H1 (cell line): ENCODE measurements around the gene OSM. TPM values are rescaled to one million over a fixed set of nuclear protein-coding genes. Genes with fewer than 3 reads are reported as not detected.
A peak's percentile ranks its signal among the peaks of the same experiment; 100 is the strongest.

ENCODE experiments used
- CTCF ChIA-PET: fragments of 300-600 bp; sonication (Branson Sonifier 250); formaldehyde crosslinking; loops from one replicate; lab custom pipeline; 2021; ENCODE audit not compliant: partially characterized antibody; lab: Charles Lee
- POLR2A ChIA-PET: fragments of 300-600 bp; sonication (Branson Sonifier 250); formaldehyde crosslinking; loops from one replicate; lab custom pipeline; 2021; ENCODE audit warnings: inconsistent platforms; ENCODE audit not compliant: partially characterized antibody; lab: Charles Lee
- DNase-seq, 2 experiments: peaks; one replicate each; pipeline versions ENCODE4 v3.0.0 to v3.0.0-alpha.2; 2010 to 2022; ENCODE audit warnings: low spot score in 2 of 2, low read depth in 1 of 2, mixed read lengths in 1 of 2
- FAIRE-seq: peaks from 2 replicates; lab custom pipeline; 2011; peaks lifted over from hg19 to GRCh38; lab: Jason Lieb, UNC
- H2AFZ ChIP-seq: 2 replicates; pipeline ENCODE4 v1.8.1; 2012; ENCODE audit warnings: low read length, inconsistent platforms
- H2AK5ac ChIP-seq: 2 replicates; pipeline ENCODE4 v1.6.1; 2013; ENCODE audit warnings: low read depth, low read length
- H2BK120ac ChIP-seq: replicated peaks from 2 replicates; pipeline ENCODE3; 2013; ENCODE audit warnings: low read depth, low read length, inconsistent platforms
- H2BK12ac ChIP-seq: 2 replicates; pipeline ENCODE4 v1.6.1; 2013; ENCODE audit warnings: low read depth, low read length
- H2BK15ac ChIP-seq: 2 replicates; pipeline ENCODE4 v1.6.1; 2013; ENCODE audit warnings: low read length
- H2BK20ac ChIP-seq: 2 replicates; pipeline ENCODE4 v1.6.1; 2013; ENCODE audit warnings: low read length
- H2BK5ac ChIP-seq: 2 replicates; pipeline ENCODE4 v1.6.1; 2013; ENCODE audit warnings: low read depth, low read length
- H3K14ac ChIP-seq: 2 replicates; pipeline ENCODE4 v1.6.1; 2013; ENCODE audit warnings: inconsistent platforms; ENCODE audit not compliant: insufficient read length
- H3K18ac ChIP-seq: 2 replicates; pipeline ENCODE4 v1.6.1; 2013; ENCODE audit warnings: low read length; ENCODE audit errors: extremely low read depth
- H3K23ac ChIP-seq: 2 replicates; pipeline ENCODE4 v1.6.1; 2013; ENCODE audit warnings: inconsistent platforms; ENCODE audit not compliant: insufficient read length
- H3K23me2 ChIP-seq: 2 replicates; pipeline ENCODE4 v1.6.1; 2013; ENCODE audit warnings: low read depth, low read length
- H3K27ac ChIP-seq: 2 replicates; pipeline ENCODE4 v1.6.1; 2011; ENCODE audit warnings: low read depth, low read length, inconsistent platforms
- H3K27me3 ChIP-seq, 4 experiments: replicated peaks in 1 of 4; 1 replicate in 1 of 4; 2 replicates in 3 of 4; pipeline versions ENCODE4 v1.6.1 to v1.8.1; 2011 to 2013; ENCODE audit warnings: low read length in 3 of 4, mild to moderate bottlenecking in 3 of 4, inconsistent platforms in 2 of 4, mixed read lengths in 2 of 4, moderate library complexity in 1 of 4; ENCODE audit not compliant: control insufficient read depth in 3 of 4, insufficient read depth in 3 of 4; ENCODE audit errors: extremely low read depth in 1 of 4
- H3K36me3 ChIP-seq, 4 experiments: 2 replicates each; pipeline versions ENCODE4 v1.6.1 to v1.8.1; 2011 to 2013; ENCODE audit warnings: mild to moderate bottlenecking in 4 of 4, low read length in 3 of 4, moderate library complexity in 2 of 4, control low read depth in 1 of 4, inconsistent platforms in 1 of 4; ENCODE audit not compliant: insufficient read depth in 4 of 4, control insufficient read depth in 2 of 4
- H3K4ac ChIP-seq: replicated peaks from 2 replicates; pipeline ENCODE3; 2013; ENCODE audit warnings: low read length, low read depth, mixed read lengths, inconsistent platforms; ENCODE audit not compliant: insufficient read length
- H3K4me1 ChIP-seq, 4 experiments: replicated peaks in 1 of 4; 1 replicate in 1 of 4; 2 replicates in 3 of 4; pipeline versions ENCODE4 v1.6.1 to v1.8.1; 2011 to 2013; ENCODE audit warnings: low read length in 3 of 4, inconsistent platforms in 2 of 4, mixed read lengths in 1 of 4; ENCODE audit not compliant: insufficient read depth in 4 of 4, control insufficient read depth in 3 of 4
- H3K4me2 ChIP-seq, 2 experiments: 2 replicates each; pipeline versions ENCODE4 v1.6.1 to v1.8.1; 2011 to 2013; ENCODE audit warnings: low read depth in 2 of 2, low read length in 2 of 2, control low read depth in 1 of 2, inconsistent platforms in 1 of 2, mild to moderate bottlenecking in 1 of 2; ENCODE audit not compliant: insufficient read depth in 1 of 2
- H3K4me3 ChIP-seq, 4 experiments: fragments of 200-600, 300-600 bp in 1 of 4; sonication (generic), shearing (Covaris generic), sonication (Bioruptor Twin) in 1 of 4; 2 replicates each; pipeline versions ENCODE4 v1.5.1 to v1.8.1; 2011 to 2016; ENCODE audit warnings: low read length in 4 of 4, low read depth in 3 of 4, control low read depth in 2 of 4, inconsistent platforms in 2 of 4, mild to moderate bottlenecking in 2 of 4, mixed read lengths in 1 of 4, moderate library complexity in 1 of 4; ENCODE audit not compliant: insufficient read depth in 2 of 4; ENCODE audit errors: extremely low read depth in 1 of 4
- H3K56ac ChIP-seq: replicated peaks from 2 replicates; pipeline ENCODE3; 2013; ENCODE audit warnings: low read depth, mild to moderate bottlenecking, mixed read lengths, low read length, inconsistent platforms; ENCODE audit not compliant: insufficient read length
- H3K79me1 ChIP-seq: 2 replicates; pipeline ENCODE4 v1.6.1; 2013; ENCODE audit warnings: low read depth, low read length, control low read depth
- H3K79me2 ChIP-seq, 2 experiments: 2 replicates each; pipeline versions ENCODE4 v1.6.1 to v1.8.1; 2012 to 2013; ENCODE audit warnings: low read length in 2 of 2, mild to moderate bottlenecking in 2 of 2, inconsistent platforms in 1 of 2; ENCODE audit not compliant: insufficient read depth in 2 of 2, control insufficient read depth in 1 of 2
- H3K9ac ChIP-seq, 4 experiments: replicated peaks in 1 of 4; 1 replicate in 1 of 4; 2 replicates in 3 of 4; pipeline versions ENCODE4 v1.6.1 to v1.8.1; 2011 to 2013; ENCODE audit warnings: low read depth in 3 of 4, low read length in 3 of 4, control low read depth in 2 of 4, mild to moderate bottlenecking in 2 of 4, moderate library complexity in 2 of 4, inconsistent platforms in 1 of 4; ENCODE audit errors: extremely low read depth in 1 of 4
- H3K9me3 ChIP-seq, 2 experiments: 2 replicates each; pipeline versions ENCODE4 v1.6.1 to v1.8.1; 2012 to 2013; ENCODE audit warnings: mild to moderate bottlenecking in 2 of 2, moderate library complexity in 2 of 2, control low read depth in 1 of 2, inconsistent platforms in 1 of 2, low read depth in 1 of 2, low read length in 1 of 2, mixed read lengths in 1 of 2; ENCODE audit not compliant: insufficient read depth in 2 of 2
- H4K20me1 ChIP-seq, 2 experiments: replicated peaks in 1 of 2; 2 replicates each; pipeline versions ENCODE3 to v1.8.1; 2011 to 2013; ENCODE audit warnings: inconsistent platforms in 2 of 2, low read length in 2 of 2, mild to moderate bottlenecking in 1 of 2; ENCODE audit not compliant: insufficient read depth in 2 of 2, control insufficient read depth in 1 of 2
- H4K5ac ChIP-seq: 2 replicates; pipeline ENCODE4 v1.6.1; 2013; ENCODE audit warnings: low read length, low read depth, mixed read lengths, inconsistent platforms; ENCODE audit not compliant: insufficient read length
- H4K8ac ChIP-seq: 2 replicates; pipeline ENCODE4 v1.8.0; 2013; ENCODE audit warnings: mild to moderate bottlenecking, moderate library complexity, low read length, inconsistent platforms; ENCODE audit not compliant: insufficient read depth; ENCODE audit errors: extremely low read depth
- H4K91ac ChIP-seq: replicated peaks from 2 replicates; pipeline ENCODE3; 2013; ENCODE audit warnings: low read length, mixed read lengths, inconsistent platforms; ENCODE audit not compliant: insufficient read length
- SAP30 ChIP-seq: fragments of 300-600 bp; sonication (generic); IDR thresholded peaks from 2 replicates; pipeline ENCODE4 v1.7.1; 2012; ENCODE audit warnings: low read length, moderate library complexity, mild to moderate bottlenecking, inconsistent platforms; ENCODE audit not compliant: insufficient read depth, insufficient replicate concordance
- WGBS, 2 experiments: shearing (Covaris generic) in 1 of 2; methylation state at CpG; one replicate each; pipeline versions ENCODE4 v1.1.6 to v1.1.7; 2013 to 2015; ENCODE audit warnings: low lambda C conversion rate in 2 of 2, mixed read lengths in 2 of 2, inconsistent platforms in 1 of 2, low coverage in 1 of 2, missing lambda C conversion rate in 1 of 2; ENCODE audit not compliant: insufficient replicate concordance in 2 of 2, insufficient coverage in 1 of 2, insufficient read length in 1 of 2; ENCODE audit errors: extremely low coverage in 1 of 2, missing lambda C conversion rate in 1 of 2; 5-methylcytosine and 5-hydroxymethylcytosine counted together
- polyA plus RNA-seq, 7 experiments: library from polyadenylated mRNA; depleted of rRNA in 3 of 7; stranded (reverse) in 5 of 7; unstranded in 2 of 7; fragments of >200 nt in 5 of 7; fragments of 200-250 nt in 2 of 7; gene quantifications; 1 replicate in 5 of 7; 2 replicates in 1 of 7; 4 replicates in 1 of 7; pipeline versions ENCODE4 v1.2.1 to v1.2.3, GENCODE V29; 2011 to 2013; ENCODE audit warnings: missing spikeins in 2 of 7, mixed read lengths in 2 of 7
- total RNA-seq: library from RNA; stranded (reverse); fragmentation: NEBNext Ultra II Directional; extraction: Animal tissue kit (Norgen Biotek cat#: 25700); gene quantifications from 2 replicates; pipeline ENCODE4 v1.2.1, GENCODE V29; 2021
- TF ChIP-seq, protein P1 (sequence below): IDR thresholded peaks from 2 replicates; pipeline ENCODE4 v1.6.1; 2011; ENCODE audit warnings: low read length, improper control_type of control experiment
- TF ChIP-seq, protein P2 (sequence below): IDR thresholded peaks from 2 replicates; pipeline ENCODE4 v1.6.1; 2012; ENCODE audit warnings: inconsistent platforms

The OSM gene
- total and polyA plus RNA-seq, 2 of the 8 experiments (the other 6 are each of a cell fraction or from before 2014, with no cell fraction given): not detected

DNA sequence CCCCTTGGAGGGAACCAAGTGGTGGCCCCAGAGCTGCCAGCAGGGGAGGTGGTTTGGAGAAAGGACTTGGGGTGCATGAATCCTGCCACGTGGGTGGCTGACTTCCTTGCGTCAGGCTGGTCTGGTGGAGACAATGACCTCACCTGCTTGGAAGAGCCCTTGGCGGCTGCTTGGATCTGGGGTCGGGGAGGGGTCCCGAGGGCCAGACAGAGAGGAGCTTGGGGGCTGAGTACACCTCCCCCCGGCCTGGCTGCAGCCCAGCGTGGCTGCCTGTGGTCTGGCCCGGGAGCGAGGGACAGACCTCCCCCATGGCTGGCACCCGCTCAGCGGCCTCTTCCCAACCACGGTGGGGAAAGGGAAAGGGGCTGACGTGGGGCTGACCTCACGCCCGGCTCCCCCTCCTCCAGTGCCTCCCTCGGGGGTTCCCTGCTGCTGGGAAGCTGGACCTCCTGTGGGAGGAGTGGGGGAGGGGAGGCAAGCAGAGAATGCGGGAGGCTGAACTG, 33.9 kb downstream of the OSM start:
- TF ChIP-seq, protein P1, sequence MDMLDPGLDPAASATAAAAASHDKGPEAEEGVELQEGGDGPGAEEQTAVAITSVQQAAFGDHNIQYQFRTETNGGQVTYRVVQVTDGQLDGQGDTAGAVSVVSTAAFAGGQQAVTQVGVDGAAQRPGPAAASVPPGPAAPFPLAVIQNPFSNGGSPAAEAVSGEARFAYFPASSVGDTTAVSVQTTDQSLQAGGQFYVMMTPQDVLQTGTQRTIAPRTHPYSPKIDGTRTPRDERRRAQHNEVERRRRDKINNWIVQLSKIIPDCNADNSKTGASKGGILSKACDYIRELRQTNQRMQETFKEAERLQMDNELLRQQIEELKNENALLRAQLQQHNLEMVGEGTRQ: no peak
- TF ChIP-seq SAP30: no peak
- TF ChIP-seq, protein P2, sequence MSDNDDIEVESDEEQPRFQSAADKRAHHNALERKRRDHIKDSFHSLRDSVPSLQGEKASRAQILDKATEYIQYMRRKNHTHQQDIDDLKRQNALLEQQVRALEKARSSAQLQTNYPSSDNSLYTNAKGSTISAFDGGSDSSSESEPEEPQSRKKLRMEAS: peak; percentile 18; the same call in 1 of the 2 replicates
- no peak for DNase-seq
- Histone ChIP-seq H3K79me1 (no peaks in the 10 kb centered on the region), H3K79me2 (no peaks in the 10 kb centered on the region), H3K36me3 (no peaks in the 10 kb centered on the region), H2BK120ac (no peak overlapping the region), H2AFZ (no peak overlapping the region), H3K4me1 (peaks cover 11 to 27% (median 18%) of the 10 kb centered on the region in 4 experiments), H4K5ac (no peak overlapping the region), H3K9ac (no peak overlapping the region), H3K56ac (no peak overlapping the region), H3K9me3 (no peaks in the 10 kb centered on the region), H3K23me2 (no peaks in the 10 kb centered on the region), H3K4ac (no peak overlapping the region), H3K27ac (no peak overlapping the region), H3K18ac (peak overlapping the region; percentile 38), H3K4me3 (no peak overlapping the region), H3K4me2 (no peak overlapping the region), H2BK15ac (peak overlapping the region; percentile 81), H3K14ac (no peak overlapping the region), H4K20me1 (no peaks in the 10 kb centered on the region), H2AK5ac (no peak overlapping the region), H3K27me3 (no peaks in the 10 kb centered on the region), H3K23ac (no peak overlapping the region), H2BK12ac (peak overlapping the region; percentile 39; the same call in 1 of the 2 replicates), H2BK5ac (peak overlapping the region; percentile 24; the same call in 1 of the 2 replicates), H4K91ac (no peak overlapping the region), H4K8ac (peak overlapping the region; percentile 63; the same call in 1 of the 2 replicates), H2BK20ac (peak overlapping the region; percentile 90; the same call in 1 of the 2 replicates)
- ChIA-PET CTCF (interaction anchor here (0.5 to 3.9 kb wide), 6 partner anchors 8 to 543 kb away, joined by 3 to 15 read pairs (median 4); no protein-coding TSS in a partner anchor), POLR2A (interaction anchor here (1.0 to 1.4 kb wide), 3 partner anchors 11 to 34 kb away, joined by 3 read pairs; no protein-coding TSS in a partner anchor)
- WGBS, 2 experiments: 83% methylated on average over 16 of the region's 17 CpGs; no CpG with 5 or more reads in 1 of the 2 experiments
- FAIRE-seq: no peak
